ENCODE results near the gene PANK4. TPM values are rescaled to one million over a fixed set of nuclear protein-coding genes. Genes with fewer than 3 reads are reported as not detected.

PANK4 gene
- total RNA-seq, 1 donor from 2014 or later, result 49.1 TPM

DNA sequence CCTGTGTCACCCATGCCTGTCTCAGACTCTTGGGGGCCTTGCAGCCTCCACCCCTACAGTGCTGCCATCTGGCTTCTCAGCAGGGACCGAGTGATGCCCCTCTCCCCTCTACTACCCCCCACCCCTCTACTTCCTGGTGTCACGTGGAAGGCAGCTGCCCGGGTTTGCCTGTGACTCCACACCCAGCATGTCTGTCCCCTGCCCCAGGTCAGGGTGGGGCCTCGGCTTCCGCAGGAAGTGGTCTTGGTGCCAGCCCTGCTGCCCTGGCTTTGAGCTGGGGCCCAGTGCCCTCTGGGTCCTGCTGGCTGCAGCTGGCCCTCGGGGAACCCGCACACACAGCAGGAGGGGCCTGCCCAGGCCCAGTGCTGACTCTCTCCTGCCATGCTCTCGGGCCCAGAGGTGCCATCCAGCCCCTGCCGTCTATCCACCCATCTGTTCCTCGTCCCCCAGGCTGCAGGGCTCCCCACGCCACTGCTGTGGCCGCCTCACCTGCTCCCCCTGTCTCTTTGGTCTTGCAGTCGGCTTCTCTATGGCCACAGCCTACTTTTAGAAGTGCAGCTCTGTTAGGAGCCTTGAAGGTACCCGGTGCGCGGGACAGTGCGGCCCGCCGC, 26.3 kb downstream of the PANK4 start:
- no peak for DNase-seq (ENCODE audit: low spot score)
- Mint-ChIP-seq H3K27me3 (ENCODE audit: low read depth) (no peaks in the 10 kb centered on the region), H3K9me3 (no peaks in the 10 kb centered on the region), H3K27ac (peak overlapping the region; percentile 74), H3K36me3 (ENCODE audit: low read depth) (no peaks in the 10 kb centered on the region), H3K4me3 (ENCODE audit: low read depth) (no peak overlapping the region), H3K4me1 (ENCODE audit: low read depth) (peaks cover 6% of the 10 kb centered on the region)
- intact Hi-C loops (cut with micrococcal nuclease), result no loop called here

DNA sequence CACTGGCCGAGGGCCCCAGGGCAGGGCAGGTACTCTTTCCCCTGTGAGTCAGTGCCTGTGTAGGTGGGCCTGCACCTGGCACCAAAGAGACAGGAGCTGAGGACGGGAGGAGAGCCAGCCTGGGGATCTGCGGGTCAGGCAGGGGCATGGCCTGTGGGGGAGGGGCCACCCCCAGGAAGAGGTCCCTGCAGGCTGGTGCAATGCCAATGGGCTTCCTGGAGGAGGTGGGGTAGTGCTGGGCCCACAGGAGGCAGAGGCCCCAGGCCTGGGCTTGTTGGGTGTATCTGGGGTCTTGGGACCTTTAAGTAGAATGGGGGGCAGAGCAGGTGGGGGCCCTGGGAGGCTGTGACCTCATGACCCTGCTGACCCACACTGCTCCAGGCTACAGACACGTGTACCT, 27.1 kb downstream of the PANK4 start:
- DNase-seq (ENCODE audit: low spot score), result no peak
- peaks cover 6% of the 10 kb centered on the region for H3K4me1 Mint-ChIP-seq (ENCODE audit: low read depth)
- H3K36me3 Mint-ChIP-seq (ENCODE audit: low read depth), result no peaks in the 10 kb centered on the region
- H3K4me3 Mint-ChIP-seq (ENCODE audit: low read depth), result no peak overlapping the region
- intact Hi-C loops (cut with micrococcal nuclease), result no loop called here
- no peak overlapping the region for H3K27ac Mint-ChIP-seq
- no peaks in the 10 kb centered on the region for H3K9me3 Mint-ChIP-seq
- H3K27me3 Mint-ChIP-seq (ENCODE audit: low read depth), result no peaks in the 10 kb centered on the region

DNA sequence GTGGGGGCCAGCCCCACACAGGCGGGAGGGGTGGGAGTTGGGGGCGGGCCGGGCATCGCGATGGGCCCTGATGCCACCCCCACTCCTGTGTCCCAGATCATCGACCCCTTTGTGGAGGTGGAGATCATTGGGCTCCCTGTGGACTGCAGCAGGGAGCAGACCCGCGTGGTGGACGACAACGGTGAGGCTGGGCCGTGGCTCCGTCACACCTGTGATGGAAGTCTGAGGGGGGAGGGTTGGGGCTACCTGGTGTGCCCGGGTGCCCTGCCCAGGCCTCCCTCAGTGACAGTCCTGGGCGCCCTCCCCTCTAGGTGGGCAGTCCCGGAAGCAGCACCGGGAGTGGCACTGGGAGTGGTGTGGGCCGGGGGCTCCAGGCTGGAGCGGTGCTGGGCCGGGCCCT, 27.7 kb downstream of the PANK4 start:
- no peak for DNase-seq (ENCODE audit: low spot score)
- peaks cover 6% of the 10 kb centered on the region for H3K4me1 Mint-ChIP-seq (ENCODE audit: low read depth)
- H3K9me3 Mint-ChIP-seq, result no peaks in the 10 kb centered on the region
- intact Hi-C loops (cut with micrococcal nuclease), result no loop called here
- H3K4me3 Mint-ChIP-seq (ENCODE audit: low read depth), result no peak overlapping the region
- no peak overlapping the region for H3K27ac Mint-ChIP-seq
- no peaks in the 10 kb centered on the region for H3K36me3 Mint-ChIP-seq (ENCODE audit: low read depth)
- H3K27me3 Mint-ChIP-seq (ENCODE audit: low read depth), result no peaks in the 10 kb centered on the region

DNA sequence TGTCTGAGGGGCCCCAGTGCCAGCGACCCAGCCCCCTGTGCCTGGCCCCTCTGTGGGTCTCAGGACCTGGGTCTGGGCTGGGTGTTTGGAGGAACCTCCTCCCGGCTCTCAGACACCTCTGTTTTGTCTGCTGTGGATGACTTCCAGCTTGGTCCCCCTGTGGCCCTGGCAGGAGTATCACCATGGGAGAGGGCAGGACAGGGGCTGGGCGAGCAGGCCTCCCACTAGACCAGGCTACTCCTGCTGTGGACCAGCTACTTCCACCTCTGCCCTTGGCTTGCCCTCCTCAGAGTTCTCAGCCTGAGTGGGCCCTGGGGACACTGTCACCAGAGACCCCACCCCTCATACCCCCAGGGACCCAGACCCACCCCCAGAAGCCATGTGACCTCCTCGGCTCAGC, 28.5 kb downstream of the PANK4 start:
- peaks cover 6% of the 10 kb centered on the region for H3K4me1 Mint-ChIP-seq (ENCODE audit: low read depth)
- intact Hi-C loops (cut with micrococcal nuclease), result no loop called here
- H3K4me3 Mint-ChIP-seq (ENCODE audit: low read depth), result no peak overlapping the region
- H3K36me3 Mint-ChIP-seq (ENCODE audit: low read depth), result no peaks in the 10 kb centered on the region
- no peak overlapping the region for H3K27ac Mint-ChIP-seq
- no peak for DNase-seq (ENCODE audit: low spot score)
- H3K27me3 Mint-ChIP-seq (ENCODE audit: low read depth), result no peaks in the 10 kb centered on the region
- H3K9me3 Mint-ChIP-seq, result no peaks in the 10 kb centered on the region

DNA sequence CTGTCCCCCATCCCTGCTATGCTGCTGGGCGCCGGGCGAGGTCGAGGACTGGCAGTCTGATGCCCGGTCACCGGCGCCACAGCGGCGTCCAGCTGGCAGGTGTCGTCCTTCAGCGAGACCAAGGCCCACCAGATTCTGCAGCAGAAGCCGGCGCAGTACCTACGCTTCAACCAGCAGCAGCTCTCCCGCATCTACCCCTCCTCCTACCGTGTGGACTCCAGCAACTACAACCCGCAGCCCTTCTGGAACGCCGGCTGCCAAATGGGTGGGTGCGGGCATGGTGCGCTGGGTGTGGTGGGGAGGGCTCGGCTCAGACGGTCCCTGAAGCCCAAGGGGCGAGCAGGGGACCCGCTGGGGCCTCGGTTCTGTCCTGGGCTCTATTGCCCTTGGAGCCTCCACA, 29.6 kb downstream of the PANK4 start:
- Mint-ChIP-seq H3K4me3 (ENCODE audit: low read depth) (no peak overlapping the region), H3K4me1 (ENCODE audit: low read depth) (peaks cover 6% of the 10 kb centered on the region), H3K27ac (no peak overlapping the region), H3K9me3 (no peaks in the 10 kb centered on the region), H3K27me3 (ENCODE audit: low read depth) (no peaks in the 10 kb centered on the region), H3K36me3 (ENCODE audit: low read depth) (no peaks in the 10 kb centered on the region)
- no peak for DNase-seq (ENCODE audit: low spot score)
- intact Hi-C loops (cut with micrococcal nuclease), result no loop called here

DNA sequence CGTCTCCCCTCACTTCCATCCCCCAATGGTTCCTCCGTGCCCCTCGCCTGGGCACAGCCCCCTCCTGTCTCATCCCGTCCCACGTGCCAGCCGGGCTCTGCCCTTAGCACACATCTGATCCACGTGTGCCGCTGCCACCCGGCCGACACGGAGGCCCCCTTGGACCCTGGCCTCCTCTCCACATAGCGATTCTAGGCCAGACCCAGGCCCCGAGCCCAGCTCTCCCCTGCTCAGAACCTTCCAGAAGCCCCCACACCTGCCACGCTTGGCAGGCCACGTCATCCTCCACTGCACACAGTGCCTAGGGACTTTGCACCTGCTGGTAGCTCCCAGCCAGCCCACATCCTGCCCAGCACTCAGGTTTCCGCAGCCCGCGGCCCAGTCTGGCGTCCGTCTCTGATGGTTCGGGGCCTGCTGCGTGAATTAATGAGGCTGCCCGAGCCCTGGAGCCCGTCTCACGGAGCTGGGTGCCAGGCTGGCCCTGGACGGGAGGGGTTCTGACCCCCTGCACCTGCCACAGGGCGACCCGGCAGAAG, 30.2 kb downstream of the PANK4 start:
- Mint-ChIP-seq H3K4me1 (ENCODE audit: low read depth) (peaks cover 6% of the 10 kb centered on the region), H3K27me3 (ENCODE audit: low read depth) (no peaks in the 10 kb centered on the region), H3K27ac (no peak overlapping the region), H3K36me3 (ENCODE audit: low read depth) (no peaks in the 10 kb centered on the region), H3K9me3 (no peaks in the 10 kb centered on the region), H3K4me3 (ENCODE audit: low read depth) (no peak overlapping the region)
- no peak for DNase-seq (ENCODE audit: low spot score)
- intact Hi-C loops (cut with micrococcal nuclease), result no loop called here

DNA sequence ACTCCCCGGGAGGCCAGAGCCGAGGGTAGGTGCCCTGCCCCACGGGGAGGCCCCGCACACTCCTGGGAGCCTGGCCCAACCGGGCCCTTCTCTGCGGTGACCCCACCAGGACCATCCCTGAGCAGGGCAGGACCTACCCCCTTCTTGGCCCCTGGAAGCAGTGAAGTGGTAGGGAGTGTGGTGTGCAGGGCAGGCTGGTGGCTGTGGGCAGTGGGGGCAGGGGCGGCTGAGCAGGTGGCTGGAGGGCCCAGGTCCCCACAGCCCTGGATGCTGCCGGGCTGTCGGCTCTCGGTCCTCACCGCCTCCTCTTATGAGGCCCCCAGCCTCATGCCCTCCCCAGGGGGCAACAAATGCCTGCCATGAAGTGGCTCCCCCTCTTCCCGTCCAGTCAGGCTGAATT, 30.9 kb downstream of the PANK4 start:
- no peak for DNase-seq (ENCODE audit: low spot score)
- Mint-ChIP-seq H3K27me3 (ENCODE audit: low read depth) (no peaks in the 10 kb centered on the region), H3K9me3 (no peaks in the 10 kb centered on the region), H3K36me3 (ENCODE audit: low read depth) (no peaks in the 10 kb centered on the region), H3K27ac (no peak overlapping the region), H3K4me1 (ENCODE audit: low read depth) (peaks cover 6% of the 10 kb centered on the region), H3K4me3 (ENCODE audit: low read depth) (no peak overlapping the region)
- intact Hi-C loops (cut with micrococcal nuclease), result no loop called here

DNA sequence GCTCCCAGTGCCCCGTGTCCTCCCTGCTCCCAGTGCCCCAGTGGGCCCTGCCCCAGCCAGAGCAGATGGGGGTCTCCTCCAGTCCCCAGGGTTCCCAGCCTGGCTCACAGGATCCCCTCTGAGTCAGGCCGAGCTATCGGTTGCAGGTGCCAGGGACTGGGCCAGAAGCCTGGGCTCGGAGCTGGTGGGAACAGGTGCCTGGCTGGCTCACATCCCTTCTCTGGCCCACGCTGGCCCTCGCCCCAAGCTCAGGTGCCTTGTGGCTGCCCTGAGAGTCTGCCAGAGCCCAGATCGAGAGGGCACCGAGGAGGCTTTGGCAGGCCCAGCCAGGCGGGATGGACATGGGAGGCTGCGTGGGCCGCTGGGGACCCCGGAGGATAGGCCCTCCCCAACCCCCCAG, 31.4 kb downstream of the PANK4 start:
- no peak overlapping the region for H3K27ac Mint-ChIP-seq
- intact Hi-C loops (cut with micrococcal nuclease), result no loop called here
- H3K4me3 Mint-ChIP-seq (ENCODE audit: low read depth), result no peak overlapping the region
- H3K4me1 Mint-ChIP-seq (ENCODE audit: low read depth), result peaks cover 1% of the 10 kb centered on the region
- DNase-seq (ENCODE audit: low spot score), result no peak
- H3K9me3 Mint-ChIP-seq, result no peaks in the 10 kb centered on the region
- no peaks in the 10 kb centered on the region for H3K36me3 Mint-ChIP-seq (ENCODE audit: low read depth)
- H3K27me3 Mint-ChIP-seq (ENCODE audit: low read depth), result no peaks in the 10 kb centered on the region

DNA sequence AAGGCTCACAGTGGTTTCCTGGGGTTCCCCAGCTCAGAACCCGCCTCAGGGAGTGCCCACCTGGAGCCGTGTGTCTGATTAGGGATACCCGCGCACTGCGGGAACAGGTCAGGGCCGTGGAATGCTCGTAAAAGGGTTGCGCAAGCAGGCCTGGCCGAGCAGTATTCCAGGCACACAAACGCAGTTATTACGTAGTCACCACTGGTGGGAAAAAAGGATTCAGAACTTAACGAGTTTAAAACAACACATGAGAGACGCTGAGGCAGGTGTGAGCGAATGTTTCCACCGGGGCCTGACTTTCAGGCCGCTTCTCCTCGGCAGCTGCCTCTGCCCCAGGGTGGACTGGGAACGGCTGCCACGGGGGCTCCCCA, 32.1 kb downstream of the PANK4 start:
- Mint-ChIP-seq H3K36me3 (ENCODE audit: low read depth) (no peaks in the 10 kb centered on the region), H3K4me1 (ENCODE audit: low read depth) (no peaks in the 10 kb centered on the region), H3K27ac (no peak overlapping the region), H3K27me3 (ENCODE audit: low read depth) (no peaks in the 10 kb centered on the region), H3K9me3 (no peaks in the 10 kb centered on the region), H3K4me3 (ENCODE audit: low read depth) (no peak overlapping the region)
- intact Hi-C loops (cut with micrococcal nuclease), result no loop called here
- no peak for DNase-seq (ENCODE audit: low spot score)

DNA sequence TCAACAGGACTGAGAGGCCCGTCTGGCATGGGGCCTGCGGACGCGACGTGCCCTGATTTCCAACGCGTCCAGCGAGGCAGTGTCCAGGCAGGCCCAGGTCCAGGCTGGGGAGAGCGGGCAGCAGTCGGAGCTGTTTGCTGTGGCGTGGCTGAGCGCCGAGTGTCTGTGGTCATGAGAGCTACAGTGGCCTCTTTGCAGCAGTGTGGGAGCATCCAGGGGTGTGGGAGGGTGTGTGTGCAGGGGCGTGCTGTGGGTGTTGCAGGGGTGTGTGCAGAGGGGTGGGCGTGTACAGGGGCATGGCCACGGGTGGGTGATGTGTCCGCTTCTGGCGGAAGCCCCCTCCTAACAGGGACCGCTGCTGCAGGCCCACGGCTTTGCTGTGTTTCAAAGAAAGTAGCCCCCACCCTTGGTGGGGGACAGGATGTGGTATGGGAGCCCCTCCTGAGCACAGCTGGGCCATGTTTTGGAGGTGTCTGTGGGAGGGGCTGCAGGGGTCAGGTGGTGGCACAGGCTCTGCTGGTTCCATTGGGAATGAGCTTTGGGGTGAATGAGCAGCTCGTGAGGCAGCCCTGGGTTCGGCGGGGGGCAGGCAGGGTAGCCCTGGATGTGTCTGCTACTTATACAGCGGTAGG, 32.6 kb downstream of the PANK4 start:
- H3K27ac Mint-ChIP-seq, result no peak overlapping the region

DNA sequence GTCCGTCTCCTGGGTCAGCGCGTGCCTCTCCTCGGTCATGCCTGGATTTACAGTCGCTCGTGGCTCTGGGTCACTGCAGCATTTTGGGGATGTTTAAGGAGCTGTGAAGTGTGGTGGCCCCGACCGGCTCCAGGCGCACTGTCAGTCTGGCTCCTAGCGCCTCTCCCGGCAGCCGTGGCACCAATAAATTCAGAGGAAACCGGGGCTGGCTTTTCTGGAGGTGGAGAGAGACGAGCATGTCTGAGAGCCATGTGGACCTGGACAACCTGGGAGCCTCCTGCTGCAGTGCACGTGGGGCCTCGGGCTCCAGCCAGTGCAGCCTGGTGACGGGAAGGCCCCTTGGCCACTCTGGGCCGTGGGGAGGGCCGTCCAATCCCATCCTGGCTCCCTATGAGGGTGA, 33.2 kb downstream of the PANK4 start:
- Mint-ChIP-seq H3K4me3 (ENCODE audit: low read depth) (no peak overlapping the region), H3K4me1 (ENCODE audit: low read depth) (no peaks in the 10 kb centered on the region), H3K36me3 (ENCODE audit: low read depth) (no peaks in the 10 kb centered on the region), H3K27ac (no peak overlapping the region), H3K9me3 (peaks cover 9% of the 10 kb centered on the region), H3K27me3 (ENCODE audit: low read depth) (no peaks in the 10 kb centered on the region)
- intact Hi-C loops (cut with micrococcal nuclease), result no loop called here
- no peak for DNase-seq (ENCODE audit: low spot score)

More for the DNA sequence above, 32.6 kb downstream of the PANK4 start:
- Mint-ChIP-seq H3K4me1 (ENCODE audit: low read depth) (no peaks in the 10 kb centered on the region), H3K4me3 (ENCODE audit: low read depth) (no peak overlapping the region), H3K36me3 (ENCODE audit: low read depth) (no peaks in the 10 kb centered on the region), H3K27me3 (ENCODE audit: low read depth) (no peaks in the 10 kb centered on the region), H3K9me3 (peaks cover 4% of the 10 kb centered on the region)
- no peak for DNase-seq (ENCODE audit: low spot score)
- intact Hi-C loops (cut with micrococcal nuclease), result no loop called here

DNA sequence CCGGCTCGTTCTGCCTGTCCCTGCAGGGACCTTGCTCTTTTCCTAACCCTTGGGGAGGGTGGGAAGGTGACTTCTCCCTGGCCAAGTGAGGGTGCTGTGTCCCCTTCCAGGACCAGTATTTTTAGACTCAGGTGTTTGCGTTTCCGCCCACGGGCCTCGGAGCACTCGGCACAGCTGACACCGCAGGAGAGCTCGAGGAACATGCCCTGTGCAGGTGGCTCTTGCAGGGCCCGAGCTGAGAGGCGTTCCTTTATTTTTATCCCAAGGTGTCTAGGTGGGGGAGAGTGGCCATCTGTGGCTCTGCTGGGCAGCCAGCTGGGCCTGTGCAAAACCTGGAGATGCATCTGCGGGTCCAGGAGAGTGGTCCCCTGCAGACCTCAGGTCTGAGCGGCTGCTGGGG, 34.3 kb downstream of the PANK4 start:
- H3K9me3 Mint-ChIP-seq, result peaks cover 17% of the 10 kb centered on the region
- intact Hi-C loops (cut with micrococcal nuclease), result no loop called here
- H3K4me3 Mint-ChIP-seq (ENCODE audit: low read depth), result no peak overlapping the region
- DNase-seq (ENCODE audit: low spot score), result no peak
- H3K27me3 Mint-ChIP-seq (ENCODE audit: low read depth), result no peaks in the 10 kb centered on the region
- no peak overlapping the region for H3K27ac Mint-ChIP-seq
- no peaks in the 10 kb centered on the region for H3K4me1 Mint-ChIP-seq (ENCODE audit: low read depth)
- no peaks in the 10 kb centered on the region for H3K36me3 Mint-ChIP-seq (ENCODE audit: low read depth)

DNA sequence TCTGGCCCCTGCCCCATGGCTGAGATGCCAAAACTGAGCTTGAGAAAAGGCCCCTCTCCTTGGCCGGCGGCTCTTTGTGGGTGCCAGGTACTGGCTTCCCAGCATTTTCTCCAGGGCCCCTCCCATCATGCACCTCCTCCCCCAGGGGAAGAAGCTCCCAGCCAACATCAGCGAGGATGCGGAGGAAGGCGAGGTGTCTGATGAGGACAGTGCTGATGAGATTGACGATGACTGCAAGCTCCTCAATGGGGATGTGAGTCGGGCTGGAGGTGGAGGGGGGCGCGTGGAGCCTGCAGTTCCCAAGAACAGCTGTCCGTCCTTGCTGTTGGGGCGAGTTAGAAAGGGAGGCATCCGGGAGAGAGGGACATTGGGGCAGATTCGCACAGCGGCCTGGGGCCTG, 36.8 kb downstream of the PANK4 start:
- intact Hi-C loops (cut with micrococcal nuclease), result no loop called here
- H3K27ac Mint-ChIP-seq, result no peak overlapping the region

More for the DNA sequence above, 36.8 kb downstream of the PANK4 start:
- no peaks in the 10 kb centered on the region for H3K36me3 Mint-ChIP-seq (ENCODE audit: low read depth)
- no peak overlapping the region for H3K4me3 Mint-ChIP-seq (ENCODE audit: low read depth)
- peaks cover 17% of the 10 kb centered on the region for H3K9me3 Mint-ChIP-seq
- no peaks in the 10 kb centered on the region for H3K27me3 Mint-ChIP-seq (ENCODE audit: low read depth)
- H3K4me1 Mint-ChIP-seq (ENCODE audit: low read depth), result no peaks in the 10 kb centered on the region
- DNase-seq (ENCODE audit: low spot score), result no peak
